NCI-H510A (cell line): ENCODE data around the gene RRP1.

Experiments
- DNase-seq: peaks from one replicate; lab custom pipeline; 2025; lab: John Stamatoyannopoulos, UW

RRP1 gene, protein sequence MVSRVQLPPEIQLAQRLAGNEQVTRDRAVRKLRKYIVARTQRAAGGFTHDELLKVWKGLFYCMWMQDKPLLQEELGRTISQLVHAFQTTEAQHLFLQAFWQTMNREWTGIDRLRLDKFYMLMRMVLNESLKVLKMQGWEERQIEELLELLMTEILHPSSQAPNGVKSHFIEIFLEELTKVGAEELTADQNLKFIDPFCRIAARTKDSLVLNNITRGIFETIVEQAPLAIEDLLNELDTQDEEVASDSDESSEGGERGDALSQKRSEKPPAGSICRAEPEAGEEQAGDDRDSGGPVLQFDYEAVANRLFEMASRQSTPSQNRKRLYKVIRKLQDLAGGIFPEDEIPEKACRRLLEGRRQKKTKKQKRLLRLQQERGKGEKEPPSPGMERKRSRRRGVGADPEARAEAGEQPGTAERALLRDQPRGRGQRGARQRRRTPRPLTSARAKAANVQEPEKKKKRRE

DNA sequence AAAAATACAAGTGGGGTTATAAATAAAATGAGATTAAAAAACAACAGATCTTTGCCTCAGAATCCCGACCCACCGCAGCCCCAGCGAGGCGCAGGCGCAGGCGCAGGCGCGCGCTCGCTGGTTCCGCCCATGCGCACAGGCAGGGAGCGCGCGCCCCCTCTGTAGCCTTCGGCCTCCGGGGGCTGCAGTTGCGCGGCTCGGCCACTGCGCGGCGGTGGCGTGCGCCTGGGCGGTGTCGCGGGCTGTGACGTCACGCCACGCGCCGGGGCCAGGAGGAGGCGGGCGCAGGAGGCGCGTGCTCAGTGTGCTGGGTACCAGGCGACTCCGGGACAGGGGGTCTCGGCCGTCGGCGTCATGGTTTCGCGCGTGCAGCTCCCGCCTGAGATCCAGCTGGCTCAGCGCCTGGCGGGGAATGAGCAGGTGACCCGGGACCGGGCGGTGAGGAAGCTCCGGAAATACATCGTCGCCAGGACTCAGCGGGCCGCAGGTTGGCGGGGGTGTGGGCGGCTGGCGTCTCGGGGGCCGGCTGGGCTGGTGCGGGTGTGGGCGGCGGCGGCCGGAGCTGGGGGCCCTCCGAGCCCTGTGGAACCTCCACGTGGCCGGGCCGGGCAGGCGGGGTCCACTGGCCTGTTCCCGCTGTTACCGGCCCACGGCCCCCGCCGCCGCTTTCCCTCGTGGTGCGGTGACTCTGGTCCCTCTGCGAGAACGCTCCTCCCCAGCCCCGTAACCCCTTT lies at the start of gene RRP1:
TSS of gene RRP1 (plus strand) at position 302 of the 734 bp plus-strand sequence. CDS start at position 355, 53 bp downstream.
- DNase-seq, result peak; percentile 79

DNA sequence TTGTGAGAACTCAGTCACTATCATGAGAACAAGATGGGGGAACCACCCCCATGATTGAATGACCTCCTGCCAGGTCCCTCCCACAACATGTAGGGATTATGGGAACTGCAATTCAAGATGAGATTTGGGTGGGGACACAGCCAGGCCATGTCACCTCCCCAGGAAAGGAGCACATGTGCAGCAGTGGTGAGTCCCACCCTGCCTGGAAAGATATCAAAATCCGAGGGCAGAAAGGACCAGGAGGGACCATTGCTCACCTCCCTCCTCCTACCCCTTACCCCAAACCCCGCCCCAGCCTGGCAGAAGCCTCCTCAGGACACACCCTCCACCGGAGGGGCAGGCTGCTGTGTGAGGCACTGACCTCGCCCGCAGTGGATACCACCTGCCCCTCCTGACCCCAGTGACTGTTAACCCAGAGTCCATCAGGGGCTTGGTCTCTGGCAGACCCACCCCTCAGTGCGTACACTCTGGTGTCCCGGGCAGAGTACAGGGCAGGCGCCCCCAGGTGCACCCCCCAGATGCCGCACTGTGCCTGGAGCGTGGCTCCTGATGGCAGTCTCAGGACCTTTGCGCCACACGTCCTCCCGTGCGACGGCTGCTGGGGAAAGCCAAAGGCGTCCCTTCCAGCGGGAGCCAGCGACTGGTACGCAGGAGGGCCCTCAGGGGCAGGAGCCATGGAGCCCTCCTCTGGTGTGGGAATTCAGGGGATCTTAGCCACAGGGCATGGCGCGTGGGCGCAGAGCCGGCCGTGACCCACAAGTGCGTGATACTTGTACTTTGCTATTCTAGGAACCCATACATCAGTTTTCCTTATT lies 49.5 kb upstream of the RRP1 start:
- DNase-seq, result no peak

DNA sequence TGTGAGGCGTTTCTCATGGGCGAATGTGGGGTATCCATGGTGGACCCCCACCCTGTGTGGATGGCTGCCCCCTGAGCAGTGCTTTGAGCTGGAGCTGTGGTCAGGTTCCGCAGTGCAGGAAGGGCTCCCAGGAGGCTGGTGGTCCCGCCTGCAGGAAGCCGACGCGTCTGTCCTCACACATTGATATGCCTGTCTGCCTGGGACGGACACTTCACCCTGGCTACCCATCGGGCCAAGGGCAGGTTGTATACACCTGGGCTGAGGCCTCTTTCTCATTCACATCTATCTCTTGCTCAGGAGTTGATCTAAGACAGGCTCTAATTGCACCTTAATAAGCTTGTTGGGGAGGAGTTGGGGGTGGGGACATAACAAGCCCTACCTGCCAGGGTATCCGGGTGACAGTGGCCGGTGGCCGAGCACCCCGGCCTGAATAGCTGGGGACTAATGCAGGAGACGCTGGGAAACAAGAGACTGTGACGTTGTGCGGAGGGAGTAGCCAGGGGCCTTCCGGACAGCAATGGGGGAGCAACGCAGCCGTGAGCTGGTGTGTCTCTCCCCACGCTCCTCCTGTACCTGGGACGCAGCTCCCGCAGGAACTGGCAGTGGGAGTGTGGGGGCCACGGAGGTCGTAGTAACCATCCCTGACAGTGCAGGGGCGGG lies 48.8 kb upstream of the RRP1 start:
- DNase-seq, result peak; percentile 45

DNA sequence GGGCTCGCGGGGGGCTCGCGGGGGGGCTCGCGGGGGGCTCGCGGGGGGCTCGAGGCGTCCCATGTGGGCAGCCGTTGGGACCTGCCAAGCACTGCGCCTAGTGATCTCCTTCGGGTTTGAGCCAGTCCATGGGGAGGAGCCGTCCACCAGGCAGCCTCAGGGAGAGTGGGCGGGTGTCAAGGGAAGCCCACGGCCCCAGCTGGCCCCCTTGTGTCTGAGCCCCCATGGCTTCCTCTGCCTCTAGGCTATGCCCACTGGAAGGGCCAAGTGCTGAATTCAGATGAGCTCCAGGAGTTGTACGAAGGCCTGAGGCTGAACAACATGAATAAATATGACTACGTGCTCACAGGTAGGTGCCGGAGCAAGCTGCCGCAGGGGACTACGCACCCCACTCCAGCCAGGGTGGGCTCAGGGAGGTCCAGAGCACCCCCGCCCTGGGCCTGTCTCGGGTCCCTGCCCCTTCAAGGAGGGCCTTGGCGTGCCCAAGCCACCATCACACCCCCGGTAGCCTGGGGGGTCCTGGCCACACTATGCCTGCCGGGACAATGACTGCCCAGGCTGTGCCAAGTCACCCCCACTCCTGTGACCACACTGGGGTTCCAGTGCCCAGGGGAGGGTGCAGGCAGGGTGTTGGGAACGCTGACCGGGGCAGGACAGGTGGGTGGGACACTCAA lies 47.8 kb upstream of the RRP1 start:
- DNase-seq, result no peak

DNA sequence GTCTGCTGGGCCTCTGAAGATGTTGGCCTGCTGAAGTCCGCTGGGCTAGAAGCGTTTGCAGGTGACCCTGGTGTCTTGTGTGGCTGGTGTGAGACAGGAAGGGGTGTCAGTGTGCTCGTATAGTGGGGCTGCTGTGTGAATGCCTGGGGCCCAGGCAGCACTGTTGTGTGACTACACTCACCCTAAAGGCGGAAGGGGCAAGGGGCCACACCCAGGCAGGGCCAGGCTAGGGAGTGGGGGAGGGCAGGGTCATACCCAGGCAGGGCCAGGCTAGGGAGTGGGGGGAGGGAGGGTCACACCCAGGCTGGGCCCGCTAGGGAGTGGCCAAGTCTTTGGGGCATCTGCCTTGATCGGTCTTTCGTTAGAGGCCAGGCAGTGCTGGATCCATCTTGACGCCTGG lies 45.4 kb upstream of the RRP1 start:
- DNase-seq, result no peak

DNA sequence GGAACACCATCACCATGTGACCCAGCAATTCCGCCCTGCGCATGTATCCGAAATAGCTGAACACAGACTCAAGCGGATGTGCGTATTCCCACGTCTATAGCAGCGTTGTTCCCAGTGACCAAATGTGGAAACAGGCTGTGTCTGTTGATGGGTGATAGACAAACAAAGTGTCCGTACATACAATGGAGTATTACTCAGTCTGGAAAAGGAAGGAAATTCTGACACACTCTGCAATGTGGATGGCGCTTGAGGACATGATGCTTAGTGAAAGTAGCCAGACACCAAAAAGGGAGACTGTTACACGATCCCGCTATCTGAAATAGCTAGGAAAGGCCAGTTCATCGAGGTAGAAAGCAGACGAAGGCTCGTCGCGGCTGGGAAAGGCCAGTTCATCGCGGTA lies 44.7 kb upstream of the RRP1 start:
- no peak for DNase-seq

DNA sequence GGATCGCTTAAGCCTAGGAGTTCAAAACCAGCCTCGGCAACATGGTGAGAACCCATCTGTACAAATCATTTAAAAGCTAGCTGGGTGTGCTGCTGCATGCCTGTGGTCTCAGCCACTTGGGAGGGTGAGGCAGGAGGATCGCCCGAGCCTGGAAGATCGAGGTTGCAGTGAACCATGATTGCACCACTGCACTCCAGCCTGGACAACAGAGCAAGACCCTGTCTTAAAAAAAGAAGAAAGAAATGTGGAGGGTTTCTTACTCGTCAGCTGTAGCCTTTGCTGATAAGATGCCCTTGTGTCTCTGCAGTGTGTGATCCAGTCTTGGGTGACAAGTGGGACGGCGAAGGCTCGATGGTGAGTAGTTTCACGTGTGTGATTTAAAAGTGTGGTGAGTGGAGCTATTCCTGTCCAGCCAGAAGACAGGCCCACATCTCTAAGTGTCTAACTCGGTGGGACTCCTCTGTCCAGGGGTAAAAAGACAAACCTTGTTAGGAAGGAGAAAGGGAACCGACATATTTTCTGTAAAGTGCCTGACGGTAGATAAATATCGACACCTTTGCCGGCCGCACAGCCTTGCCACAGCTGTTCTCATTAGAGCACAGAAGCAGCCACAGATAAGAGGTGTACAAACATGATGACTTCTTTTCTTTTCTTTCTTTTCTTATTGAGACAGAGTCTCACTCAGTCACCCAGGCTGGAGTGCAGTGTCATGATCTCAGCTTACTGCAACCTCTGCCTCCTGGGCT lies 43.4 kb upstream of the RRP1 start:
- DNase-seq, result no peak

DNA sequence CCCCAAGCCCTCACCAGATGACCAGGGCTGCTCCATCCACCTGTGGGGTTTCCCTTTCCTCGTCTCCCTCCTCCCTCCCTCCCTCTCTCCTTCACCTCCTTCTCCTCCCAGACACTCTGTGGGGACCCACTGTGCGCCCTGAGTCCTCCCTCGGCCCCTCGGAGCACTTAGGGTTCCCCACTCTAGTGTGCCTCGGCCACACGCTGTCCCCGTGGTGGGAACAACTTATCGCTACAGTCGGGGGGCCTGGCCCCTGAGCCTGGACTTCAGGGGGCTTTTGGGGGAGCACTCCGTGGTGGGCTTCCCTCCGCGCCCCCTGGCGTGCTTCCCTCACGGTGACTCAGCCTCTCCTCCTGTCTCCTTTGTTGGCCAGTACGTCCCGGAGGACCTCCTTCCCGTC lies 40.8 kb upstream of the RRP1 start:
- no peak for DNase-seq

DNA sequence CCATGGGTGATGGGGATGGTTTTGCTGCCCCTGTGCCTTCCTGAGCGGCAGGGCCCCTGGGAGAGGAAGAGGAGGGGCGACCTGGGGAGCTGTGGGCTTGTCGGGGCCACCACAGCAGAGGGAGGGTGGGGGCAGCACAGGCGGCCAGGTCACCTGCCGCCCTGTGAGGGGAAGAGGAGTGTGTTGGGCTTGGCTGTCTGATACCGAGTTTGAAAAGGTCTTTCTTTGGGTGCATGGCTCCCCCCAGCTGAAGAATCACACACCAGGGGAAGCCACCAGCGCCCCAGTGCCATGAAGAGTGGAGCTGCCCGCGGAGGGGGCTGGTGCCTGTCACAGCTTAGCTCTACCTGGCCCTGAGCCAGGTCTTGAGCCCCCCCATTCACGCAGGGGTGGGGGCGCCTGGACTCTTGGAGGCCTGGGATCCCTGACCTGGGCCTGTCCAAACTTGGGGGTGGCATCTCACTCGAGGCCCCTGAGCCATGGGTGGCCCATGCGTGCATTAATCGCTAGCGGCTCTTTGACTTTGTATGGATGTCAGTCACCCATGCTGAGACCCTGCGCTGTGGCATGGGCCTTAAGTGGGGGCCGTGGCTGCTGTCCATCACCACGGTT lies 39.6 kb upstream of the RRP1 start:
- no peak for DNase-seq

DNA sequence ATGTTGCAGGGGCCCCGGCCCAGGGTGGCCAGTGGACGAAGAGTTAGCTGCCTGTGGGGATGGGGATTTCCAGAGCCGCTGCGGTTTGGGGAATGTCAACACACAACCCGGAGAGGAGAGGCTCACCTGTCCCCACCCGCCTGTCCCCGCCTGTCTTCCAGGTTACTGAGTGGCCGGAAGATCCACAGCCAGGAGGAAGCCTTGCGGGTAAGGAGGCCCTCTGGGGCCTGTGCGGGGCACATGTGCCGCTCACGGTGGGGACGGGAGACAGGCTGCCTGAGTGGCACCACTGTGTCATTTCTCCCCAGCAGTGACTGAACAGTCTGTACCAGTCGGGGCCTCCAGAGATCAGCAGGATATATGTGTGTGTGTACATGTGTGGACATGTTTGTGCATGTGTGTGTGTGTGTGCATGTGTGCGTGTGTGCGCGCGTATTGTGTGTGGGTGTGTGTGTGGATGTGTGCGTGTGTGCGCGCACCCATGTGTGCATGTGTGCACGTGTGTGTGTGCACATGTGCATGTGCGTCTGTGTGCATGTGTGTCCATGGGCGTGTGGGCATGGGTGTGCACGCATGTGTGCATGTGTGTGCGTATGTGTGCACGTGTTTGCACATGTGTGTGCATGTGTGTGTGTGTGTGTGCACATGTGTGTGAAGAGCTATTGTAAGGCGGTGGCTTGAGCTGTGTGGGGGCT lies 38.9 kb upstream of the RRP1 start:
- DNase-seq, result no peak

DNA sequence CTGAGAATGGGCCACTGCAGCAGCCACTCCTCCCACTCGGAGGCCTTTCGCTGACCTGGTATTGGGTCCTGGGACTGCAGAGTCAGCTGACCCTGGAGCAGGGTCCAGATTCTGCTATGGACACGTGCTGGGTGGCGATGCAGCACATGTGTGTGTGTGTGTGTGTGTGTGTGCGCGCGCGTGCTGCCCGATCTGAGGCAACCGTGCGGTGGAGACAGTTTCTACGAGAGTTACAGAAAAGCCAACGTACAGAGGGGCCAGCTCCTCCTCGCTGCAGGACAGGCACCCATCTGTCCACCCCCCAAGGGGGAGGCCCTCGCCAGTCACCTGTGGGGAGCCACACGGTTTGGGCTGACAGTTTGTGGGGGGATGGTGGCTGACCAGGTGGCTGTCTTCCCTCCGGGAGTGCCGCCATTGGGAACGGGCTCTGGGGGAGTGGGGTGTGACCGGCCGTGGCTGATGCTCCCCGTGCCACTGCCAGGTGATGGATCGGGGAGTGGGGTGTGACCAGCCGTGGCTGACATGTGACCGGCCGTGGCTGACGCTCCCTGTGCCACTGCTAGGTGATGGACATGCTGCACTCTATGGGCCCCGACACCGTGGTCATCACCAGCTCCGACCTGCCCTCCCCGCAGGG lies 37.3 kb upstream of the RRP1 start:
- no peak for DNase-seq

DNA sequence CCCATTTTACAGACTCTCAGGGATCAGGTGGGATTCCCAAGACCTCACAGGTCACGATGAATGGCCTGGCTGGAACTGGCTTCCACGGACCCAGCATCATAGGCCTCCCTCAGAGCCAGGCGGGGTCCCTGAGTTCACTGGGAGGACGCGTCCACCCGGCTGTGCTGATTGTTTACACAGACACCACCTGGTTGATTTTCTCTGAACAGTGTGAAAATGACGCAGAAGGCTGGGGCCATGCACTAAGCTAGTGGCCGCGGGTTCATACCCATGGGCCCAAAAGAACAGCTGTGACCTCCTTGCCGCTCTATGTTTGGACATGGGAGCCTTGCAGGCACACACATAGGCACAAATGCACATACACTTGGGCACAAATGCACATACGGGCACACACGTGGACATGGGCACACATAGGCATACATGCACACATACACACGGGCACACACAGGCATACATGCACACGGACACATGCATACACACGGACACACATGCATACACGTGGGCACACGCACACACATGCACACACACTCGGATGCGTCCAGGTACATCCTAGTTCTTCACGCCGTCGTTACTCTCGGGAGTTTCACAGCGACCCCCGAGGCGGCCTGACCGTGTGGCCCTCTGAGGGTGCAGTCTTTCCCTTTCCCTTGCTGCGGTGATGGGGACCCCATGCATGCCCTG lies 36.5 kb upstream of the RRP1 start:
- no peak for DNase-seq

DNA sequence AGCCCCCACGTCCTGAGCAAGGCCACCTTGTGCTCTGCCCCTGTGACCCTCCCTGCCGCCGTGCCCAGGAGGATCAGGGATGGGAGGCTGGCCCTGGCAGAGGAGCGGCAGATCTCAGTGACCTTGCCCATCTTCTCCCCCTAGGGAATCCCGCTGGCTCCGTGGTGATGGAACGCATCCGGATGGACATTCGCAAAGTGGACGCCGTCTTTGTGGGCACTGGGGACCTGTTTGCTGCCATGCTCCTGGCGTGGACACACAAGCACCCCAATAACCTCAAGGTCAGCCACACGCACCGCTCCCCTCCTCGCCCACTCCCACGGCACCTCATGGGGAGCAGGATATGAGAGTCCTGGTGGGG lies 36.0 kb upstream of the RRP1 start:
- no peak for DNase-seq

DNA sequence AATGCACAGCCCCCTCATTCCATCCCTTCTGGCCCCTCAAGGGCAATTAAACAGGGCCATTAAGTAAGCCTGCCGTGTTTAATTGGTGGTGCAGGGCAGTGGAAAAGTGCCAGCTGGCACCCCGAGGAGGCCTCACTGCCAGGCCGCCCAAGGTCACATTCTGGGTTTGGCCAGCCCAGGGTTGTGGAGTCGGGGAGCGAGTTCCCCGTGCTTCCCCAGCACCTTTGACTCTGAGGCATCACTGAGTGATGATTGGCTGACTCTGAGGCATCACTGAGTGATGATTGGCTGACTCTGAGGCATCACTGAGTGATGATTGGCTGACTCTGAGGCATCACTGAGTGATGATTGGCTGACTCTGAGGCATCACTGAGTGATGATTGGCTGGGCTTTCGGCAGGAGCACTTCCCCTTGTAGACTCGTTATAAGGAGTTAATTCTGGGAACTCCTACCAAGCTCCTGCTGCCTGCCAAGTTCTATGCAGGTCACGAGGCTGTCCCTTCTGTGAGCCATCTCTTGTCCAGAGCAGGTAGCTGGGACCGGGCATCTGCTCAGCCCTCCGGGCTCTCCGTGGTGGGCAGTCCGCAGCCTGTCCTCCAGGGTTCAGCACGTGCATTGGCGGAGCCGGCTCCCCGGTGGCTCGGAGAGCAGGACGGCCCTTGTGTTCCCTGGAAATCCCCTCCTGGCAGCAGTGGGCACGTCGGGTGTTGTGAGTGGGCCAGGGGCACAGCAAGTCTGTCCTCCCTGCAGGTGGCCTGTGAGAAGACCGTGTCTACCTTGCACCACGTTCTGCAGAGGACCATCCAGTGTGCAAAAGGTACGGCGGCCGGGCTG lies 34.2 kb upstream of the RRP1 start:
- no peak for DNase-seq

DNA sequence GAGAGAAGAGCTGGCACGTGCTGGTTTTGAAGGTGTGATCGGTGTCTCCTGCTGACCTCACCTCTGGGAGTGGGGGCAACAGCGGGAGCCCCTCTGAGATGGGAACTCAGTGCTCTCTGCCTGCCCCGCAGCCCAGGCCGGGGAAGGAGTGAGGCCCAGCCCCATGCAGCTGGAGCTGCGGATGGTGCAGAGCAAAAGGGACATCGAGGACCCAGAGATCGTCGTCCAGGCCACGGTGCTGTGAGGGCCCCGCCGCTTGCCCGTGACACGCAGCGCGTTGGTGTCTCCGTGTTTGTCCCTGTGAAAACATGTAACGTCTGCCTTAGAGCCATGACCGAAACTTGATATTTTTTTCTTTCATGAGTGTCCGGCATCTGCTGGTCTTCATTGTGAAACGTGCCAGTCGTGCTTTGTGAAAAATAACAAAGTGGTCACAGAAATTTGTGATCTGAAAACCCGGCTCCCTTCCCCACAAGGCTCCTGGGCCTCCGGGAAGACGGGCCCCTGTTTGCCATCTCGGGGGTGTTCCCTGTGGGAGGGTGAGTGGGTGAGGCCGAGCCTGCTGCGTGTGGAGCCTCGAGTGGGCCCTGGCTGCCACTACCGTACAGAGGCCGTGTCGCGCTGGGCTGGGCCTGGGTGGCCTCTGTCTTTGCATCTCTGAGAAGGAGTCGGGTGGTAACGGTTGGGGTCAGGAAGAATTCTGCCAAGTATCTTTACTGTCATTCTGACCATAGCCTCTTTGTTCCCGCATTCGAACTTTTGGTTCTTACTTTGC lies 33.4 kb upstream of the RRP1 start:
- DNase-seq, result no peak

DNA sequence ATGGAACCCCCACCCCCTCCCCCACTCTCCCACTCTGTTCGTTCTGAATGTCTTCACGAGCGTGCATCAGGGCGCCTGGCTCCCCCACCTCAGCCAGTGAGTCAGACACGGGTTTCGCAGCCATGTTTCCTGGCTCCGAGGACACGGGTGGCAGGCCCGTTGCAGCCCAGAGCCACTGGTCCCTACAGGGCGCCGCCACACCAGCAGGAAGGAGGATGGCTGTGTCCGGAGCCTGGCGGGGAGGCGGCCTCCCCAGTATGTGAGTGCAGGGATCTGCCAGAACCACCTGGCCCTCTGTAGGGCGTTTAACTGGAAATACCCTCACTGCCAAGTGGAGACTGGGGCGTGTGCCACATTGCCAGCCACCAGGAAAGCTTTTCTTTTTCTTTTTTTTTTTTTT lies 31.8 kb upstream of the RRP1 start:
- DNase-seq, result no peak

DNA sequence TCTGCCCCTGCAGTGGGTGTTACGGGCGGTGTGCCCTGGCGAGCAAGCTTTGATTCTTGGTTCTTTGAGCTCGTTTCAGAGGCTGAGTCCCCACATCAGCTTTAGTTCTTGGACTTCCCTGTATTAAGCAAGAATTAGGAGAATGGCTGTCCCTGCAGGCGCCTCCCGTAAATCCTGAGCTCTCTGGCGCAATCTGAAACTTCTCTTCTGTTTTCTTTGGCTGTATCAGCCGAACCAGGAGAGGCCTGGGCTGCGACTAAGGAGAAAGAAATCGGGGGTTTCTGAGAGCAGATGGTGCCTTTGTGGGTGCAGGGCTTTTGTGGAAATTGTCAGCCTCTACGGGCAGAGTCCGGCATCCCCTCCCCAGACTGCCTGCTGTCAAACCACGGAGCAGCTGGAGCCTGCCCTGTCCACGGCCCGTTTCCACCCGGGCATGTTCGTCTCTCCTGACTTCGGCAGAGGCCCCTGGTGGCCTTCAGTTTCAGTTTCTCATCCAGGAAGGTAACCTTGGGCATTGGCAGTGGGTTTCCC lies 31.2 kb upstream of the RRP1 start:
- DNase-seq, result no peak
